ENCODE results near the gene COL5A1.

COL5A1 gene

GRCh38 chr9:134620751-134621557 is 20.6 kb upstream of the COL5A1 start:
- Histone ChIP-seq H3K4me3 (ENCODE audit: low read depth, low read length) (no peak overlapping the region), H3K4me1 (ENCODE audit: control insufficient read depth, insufficient read depth, low read length, unreplicated experiment) (peaks cover 20% of the 10 kb centered on the region), H3K79me2 (ENCODE audit: control insufficient read depth, insufficient read depth, low read length, unreplicated experiment) (no peaks in the 10 kb centered on the region), H2AFZ (ENCODE audit: low read length, unreplicated experiment) (no peak overlapping the region), H3K36me3 (ENCODE audit: insufficient read depth, low read length) (no peaks in the 10 kb centered on the region), H3K27ac (ENCODE audit: low read depth, low read length) (no peak overlapping the region), H3K27me3 (ENCODE audit: insufficient read depth, low read length) (no peaks in the 10 kb centered on the region)

- Histone ChIP-seq H3K4me1 (ENCODE audit: control insufficient read depth, insufficient read depth, low read length, unreplicated experiment) (peaks cover 26% of the 10 kb centered on the region), H3K27ac (ENCODE audit: low read depth, low read length) (no peak overlapping the region), H3K27me3 (ENCODE audit: insufficient read depth, low read length) (no peaks in the 10 kb centered on the region), H3K79me2 (ENCODE audit: control insufficient read depth, insufficient read depth, low read length, unreplicated experiment) (no peaks in the 10 kb centered on the region), H2AFZ (ENCODE audit: low read length, unreplicated experiment) (no peak overlapping the region), H3K36me3 (ENCODE audit: insufficient read depth, low read length) (no peaks in the 10 kb centered on the region), H3K4me3 (ENCODE audit: low read depth, low read length) (no peak overlapping the region)
Measured at GRCh38 chr9:134621558-134622110, 20.0 kb upstream of the COL5A1 start.

GRCh38 chr9:134622896-134623257 is 18.7 kb upstream of the COL5A1 start:
- Histone ChIP-seq H2AFZ (ENCODE audit: low read length, unreplicated experiment) (no peak overlapping the region), H3K27me3 (ENCODE audit: insufficient read depth, low read length) (no peaks in the 10 kb centered on the region), H3K4me1 (ENCODE audit: control insufficient read depth, insufficient read depth, low read length, unreplicated experiment) (peaks cover 26% of the 10 kb centered on the region), H3K36me3 (ENCODE audit: insufficient read depth, low read length) (no peaks in the 10 kb centered on the region), H3K27ac (ENCODE audit: low read depth, low read length) (no peak overlapping the region), H3K4me3 (ENCODE audit: low read depth, low read length) (no peak overlapping the region), H3K79me2 (ENCODE audit: control insufficient read depth, insufficient read depth, low read length, unreplicated experiment) (no peaks in the 10 kb centered on the region)

GRCh38 chr9:134623258-134624066 is 18.1 kb upstream of the COL5A1 start:
- Histone ChIP-seq H3K27ac (ENCODE audit: low read depth, low read length) (no peak overlapping the region), H3K36me3 (ENCODE audit: insufficient read depth, low read length) (no peaks in the 10 kb centered on the region), H3K27me3 (ENCODE audit: insufficient read depth, low read length) (no peaks in the 10 kb centered on the region), H3K4me3 (ENCODE audit: low read depth, low read length) (no peak overlapping the region), H3K79me2 (ENCODE audit: control insufficient read depth, insufficient read depth, low read length, unreplicated experiment) (no peaks in the 10 kb centered on the region), H3K4me1 (ENCODE audit: control insufficient read depth, insufficient read depth, low read length, unreplicated experiment) (peaks cover 26% of the 10 kb centered on the region), H2AFZ (ENCODE audit: low read length, unreplicated experiment) (no peak overlapping the region)

GRCh38 chr9:134624137-134624591 is 17.4 kb upstream of the COL5A1 start:
- Histone ChIP-seq H3K4me3 (ENCODE audit: low read depth, low read length) (no peak overlapping the region), H3K4me1 (ENCODE audit: control insufficient read depth, insufficient read depth, low read length, unreplicated experiment) (peaks cover 26% of the 10 kb centered on the region), H3K27me3 (ENCODE audit: insufficient read depth, low read length) (no peaks in the 10 kb centered on the region), H3K36me3 (ENCODE audit: insufficient read depth, low read length) (no peaks in the 10 kb centered on the region), H3K79me2 (ENCODE audit: control insufficient read depth, insufficient read depth, low read length, unreplicated experiment) (no peaks in the 10 kb centered on the region), H2AFZ (ENCODE audit: low read length, unreplicated experiment) (no peak overlapping the region), H3K27ac (ENCODE audit: low read depth, low read length) (peak overlapping the region; percentile 18)

- Histone ChIP-seq H3K27me3 (ENCODE audit: insufficient read depth, low read length) (no peaks in the 10 kb centered on the region), H3K4me3 (ENCODE audit: low read depth, low read length) (peak overlapping the region; percentile 11; the same call in 1 of the 2 replicates), H3K36me3 (ENCODE audit: insufficient read depth, low read length) (no peaks in the 10 kb centered on the region), H3K4me1 (ENCODE audit: control insufficient read depth, insufficient read depth, low read length, unreplicated experiment) (peaks cover 26% of the 10 kb centered on the region), H3K79me2 (ENCODE audit: control insufficient read depth, insufficient read depth, low read length, unreplicated experiment) (no peaks in the 10 kb centered on the region), H2AFZ (ENCODE audit: low read length, unreplicated experiment) (no peak overlapping the region), H3K27ac (ENCODE audit: low read depth, low read length) (peak overlapping the region; percentile 56)
Measured at GRCh38 chr9:134624621-134625181, 16.9 kb upstream of the COL5A1 start.

GRCh38 chr9:134625361-134626068 is 16.1 kb upstream of the COL5A1 start:
- H3K36me3 ChIP-seq (ENCODE audit: insufficient read depth, low read length): no peaks in the 10 kb centered on the region
- H3K27ac ChIP-seq (ENCODE audit: low read depth, low read length): peak overlapping the region; percentile 56
- H3K79me2 ChIP-seq (ENCODE audit: control insufficient read depth, insufficient read depth, low read length, unreplicated experiment): no peaks in the 10 kb centered on the region
- H3K4me1 ChIP-seq (ENCODE audit: control insufficient read depth, insufficient read depth, low read length, unreplicated experiment): peaks cover 26% of the 10 kb centered on the region
- H3K4me3 ChIP-seq (ENCODE audit: low read depth, low read length): no peak overlapping the region
- H2AFZ ChIP-seq (ENCODE audit: low read length, unreplicated experiment): no peak overlapping the region
- no peaks in the 10 kb centered on the region for H3K27me3 ChIP-seq (ENCODE audit: insufficient read depth, low read length)

GRCh38 chr9:134626069-134626423 is 15.6 kb upstream of the COL5A1 start:
- Histone ChIP-seq H3K4me3 (ENCODE audit: low read depth, low read length) (no peak overlapping the region), H3K27me3 (ENCODE audit: insufficient read depth, low read length) (no peaks in the 10 kb centered on the region), H3K36me3 (ENCODE audit: insufficient read depth, low read length) (no peaks in the 10 kb centered on the region), H3K4me1 (ENCODE audit: control insufficient read depth, insufficient read depth, low read length, unreplicated experiment) (peaks cover 26% of the 10 kb centered on the region), H3K79me2 (ENCODE audit: control insufficient read depth, insufficient read depth, low read length, unreplicated experiment) (no peaks in the 10 kb centered on the region), H3K27ac (ENCODE audit: low read depth, low read length) (no peak overlapping the region), H2AFZ (ENCODE audit: low read length, unreplicated experiment) (no peak overlapping the region)

GRCh38 chr9:134626571-134627416 is 14.8 kb upstream of the COL5A1 start:
- H3K4me3 ChIP-seq (ENCODE audit: low read depth, low read length): no peak overlapping the region
- H3K4me1 ChIP-seq (ENCODE audit: control insufficient read depth, insufficient read depth, low read length, unreplicated experiment): peaks cover 26% of the 10 kb centered on the region
- no peaks in the 10 kb centered on the region for H3K27me3 ChIP-seq (ENCODE audit: insufficient read depth, low read length)
- H3K27ac ChIP-seq (ENCODE audit: low read depth, low read length): no peak overlapping the region
- no peaks in the 10 kb centered on the region for H3K36me3 ChIP-seq (ENCODE audit: insufficient read depth, low read length)
- no peaks in the 10 kb centered on the region for H3K79me2 ChIP-seq (ENCODE audit: control insufficient read depth, insufficient read depth, low read length, unreplicated experiment)
- H2AFZ ChIP-seq (ENCODE audit: low read length, unreplicated experiment): no peak overlapping the region

All from ACC112 (cell line).